Lower lobe of right lung (tissue), 2 donors: ENCODE results near the gene CADM1. TPM values are rescaled to one million over a fixed set of nuclear protein-coding genes. Genes with fewer than 3 reads are reported as not detected.
A peak's percentile ranks its signal among the peaks of the same experiment; 100 is the strongest.

Experiments used
- ATAC-seq, 2 donors: fragments of 200-7000 bp; cut with Tn5 transposase; one replicate each; pipeline ENCODE4 v1.9.1; 2020 to 2022; ENCODE audit warnings: mild to moderate bottlenecking in 2 of 2, moderate library complexity in 2 of 2
- DNase-seq: peaks from one replicate; pipeline ENCODE4 v3.0.0-alpha.2; 2020
- H3K27ac ChIP-seq: fragments of 200-600 bp; one replicate; pipeline ENCODE4 v1.8.0; 2022
- H3K27me3 ChIP-seq: fragments of 200-600 bp; one replicate; pipeline ENCODE4 v1.8.0; 2022; ENCODE audit warnings: low read depth
- H3K36me3 ChIP-seq: fragments of 200-600 bp; one replicate; pipeline ENCODE4 v1.8.0; 2022; ENCODE audit warnings: mild to moderate bottlenecking
- H3K4me1 ChIP-seq: fragments of 200-600 bp; one replicate; pipeline ENCODE4 v1.8.0; 2022
- H3K4me3 ChIP-seq: fragments of 200-600 bp; one replicate; pipeline ENCODE4 v1.8.0; 2022; ENCODE audit warnings: mild to moderate bottlenecking
- H3K9me3 ChIP-seq: fragments of 200-600 bp; one replicate; pipeline ENCODE4 v1.8.0; 2022
- intact Hi-C: fragments of 100-400 bp; cut with DNase I; formaldehyde crosslinking; loops from one replicate; pipeline ENCODE4 v1.11.0; 2022
- total RNA-seq: library from RNA; stranded (reverse); fragmentation: NEBNext Ultra II Directional; extraction: Animal tissue kit (Norgen Biotek cat#: 25700); gene quantifications from one replicate; pipeline ENCODE4 v1.2.1, GENCODE V29; 2021
- TF ChIP-seq, protein P1 (sequence below): fragments of 200-600 bp; IDR thresholded peaks from one replicate; pipeline ENCODE4 v1.8.0; 2022; ENCODE audit warnings: antibody characterized with exemption, mild to moderate bottlenecking
- donor health status: DM: no; HTN: yes; CAD: no; lungs with severe emphysema.

CADM1 gene
- total RNA-seq, 1 donor from 2014 or later: 149 TPM

DNA sequence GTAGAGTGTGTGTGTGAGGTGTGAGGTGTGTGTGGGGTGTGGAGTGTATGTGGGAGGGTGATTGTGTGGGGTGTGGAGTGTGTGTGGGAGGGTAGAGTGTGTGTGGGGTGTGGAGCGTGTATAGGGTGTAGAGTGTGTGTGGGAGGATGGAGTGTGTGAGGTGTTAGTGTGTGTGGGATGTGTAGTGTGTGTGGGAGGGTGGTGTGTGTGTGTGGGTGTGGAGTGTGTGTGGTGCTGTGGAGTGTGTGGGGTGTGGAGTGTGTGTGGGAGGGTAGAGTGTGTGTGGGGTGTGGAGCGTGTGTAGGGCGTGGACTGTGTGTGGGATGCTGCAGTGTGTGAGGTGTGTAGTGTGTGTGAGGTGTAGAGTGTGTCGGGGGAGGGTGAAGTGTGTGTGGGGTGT is 356.1 kb downstream of the CADM1 start:
- H3K9me3 ChIP-seq: no peaks in the 10 kb centered on the region
- TF ChIP-seq, protein P1, sequence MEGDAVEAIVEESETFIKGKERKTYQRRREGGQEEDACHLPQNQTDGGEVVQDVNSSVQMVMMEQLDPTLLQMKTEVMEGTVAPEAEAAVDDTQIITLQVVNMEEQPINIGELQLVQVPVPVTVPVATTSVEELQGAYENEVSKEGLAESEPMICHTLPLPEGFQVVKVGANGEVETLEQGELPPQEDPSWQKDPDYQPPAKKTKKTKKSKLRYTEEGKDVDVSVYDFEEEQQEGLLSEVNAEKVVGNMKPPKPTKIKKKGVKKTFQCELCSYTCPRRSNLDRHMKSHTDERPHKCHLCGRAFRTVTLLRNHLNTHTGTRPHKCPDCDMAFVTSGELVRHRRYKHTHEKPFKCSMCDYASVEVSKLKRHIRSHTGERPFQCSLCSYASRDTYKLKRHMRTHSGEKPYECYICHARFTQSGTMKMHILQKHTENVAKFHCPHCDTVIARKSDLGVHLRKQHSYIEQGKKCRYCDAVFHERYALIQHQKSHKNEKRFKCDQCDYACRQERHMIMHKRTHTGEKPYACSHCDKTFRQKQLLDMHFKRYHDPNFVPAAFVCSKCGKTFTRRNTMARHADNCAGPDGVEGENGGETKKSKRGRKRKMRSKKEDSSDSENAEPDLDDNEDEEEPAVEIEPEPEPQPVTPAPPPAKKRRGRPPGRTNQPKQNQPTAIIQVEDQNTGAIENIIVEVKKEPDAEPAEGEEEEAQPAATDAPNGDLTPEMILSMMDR: no peak
- intact Hi-C loops: no loop called here

DNA sequence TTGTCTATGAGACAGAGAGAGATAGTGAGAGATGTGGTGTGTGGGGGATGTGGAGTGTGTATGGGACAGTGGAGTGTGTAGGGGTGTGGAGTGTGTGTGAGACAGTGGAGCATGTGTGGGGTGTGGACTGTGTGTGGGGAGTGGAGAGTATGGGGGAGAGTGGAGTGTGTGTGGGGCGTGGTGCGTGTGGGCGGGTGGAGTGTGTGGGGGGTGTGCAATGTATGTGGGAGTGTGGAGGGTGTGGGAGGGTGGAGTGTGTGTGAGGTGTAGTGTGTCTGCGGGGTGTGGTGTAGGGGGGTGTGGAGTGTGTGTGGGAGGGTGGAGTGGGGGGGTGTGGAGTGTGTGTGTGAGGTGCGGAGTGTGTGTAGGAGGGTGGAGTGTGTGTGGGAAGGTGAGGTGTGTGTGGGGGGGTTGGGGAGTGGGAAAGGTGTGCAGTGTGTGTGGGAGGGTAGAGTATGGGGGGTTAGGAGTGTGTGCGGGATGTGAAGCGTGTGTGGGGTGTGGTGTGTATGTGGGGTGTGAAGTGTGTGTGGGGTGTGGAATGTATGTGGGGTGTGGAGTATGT is 356.9 kb downstream of the CADM1 start:
- intact Hi-C loops: no loop called here
- TF ChIP-seq, protein P1: no peak
- no peaks in the 10 kb centered on the region for H3K9me3 ChIP-seq
- H3K27me3 ChIP-seq: peaks cover 12% of the 10 kb centered on the region
- no peak overlapping the region for H3K4me3 ChIP-seq
- H3K36me3 ChIP-seq: no peaks in the 10 kb centered on the region
- H3K4me1 ChIP-seq: no peaks in the 10 kb centered on the region
- ATAC-seq: peak in 1 of 2 donors; percentile 5
- no peak for DNase-seq
- H3K27ac ChIP-seq: no peak overlapping the region

More for the DNA sequence above, 356.1 kb downstream of the CADM1 start:
- peaks cover 7% of the 10 kb centered on the region for H3K27me3 ChIP-seq
- no peak for DNase-seq
- no peak for ATAC-seq
- no peaks in the 10 kb centered on the region for H3K4me1 ChIP-seq
- no peaks in the 10 kb centered on the region for H3K36me3 ChIP-seq
- no peak overlapping the region for H3K27ac ChIP-seq
- H3K4me3 ChIP-seq: no peak overlapping the region

DNA sequence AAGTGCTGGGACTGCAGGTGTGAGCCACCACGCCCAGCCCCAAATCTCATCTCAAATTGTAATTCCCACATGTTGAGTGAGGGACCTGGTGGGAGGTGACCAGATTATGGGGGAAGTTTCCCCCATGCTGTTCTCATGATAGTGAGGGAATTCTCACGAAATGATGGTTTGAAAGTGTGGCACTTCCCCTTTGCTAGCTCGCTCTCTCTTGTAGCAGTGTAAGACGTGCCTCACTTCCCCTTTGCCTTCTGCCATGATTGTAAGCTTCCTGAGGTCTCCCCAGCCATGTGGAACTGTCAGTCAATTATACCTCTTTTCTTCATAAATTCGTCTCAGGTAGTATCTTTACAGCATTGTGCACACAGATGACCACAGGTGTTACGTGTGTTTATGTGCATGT is 357.8 kb downstream of the CADM1 start:
- no peaks in the 10 kb centered on the region for H3K9me3 ChIP-seq
- no peak overlapping the region for H3K27ac ChIP-seq
- ATAC-seq (no peak), DNase-seq (no peak)
- H3K36me3 ChIP-seq: no peaks in the 10 kb centered on the region
- peaks cover 12% of the 10 kb centered on the region for H3K27me3 ChIP-seq
- H3K4me1 ChIP-seq: no peaks in the 10 kb centered on the region
- intact Hi-C loops: no loop called here
- no peak overlapping the region for H3K4me3 ChIP-seq
- TF ChIP-seq, protein P1: no peak

DNA sequence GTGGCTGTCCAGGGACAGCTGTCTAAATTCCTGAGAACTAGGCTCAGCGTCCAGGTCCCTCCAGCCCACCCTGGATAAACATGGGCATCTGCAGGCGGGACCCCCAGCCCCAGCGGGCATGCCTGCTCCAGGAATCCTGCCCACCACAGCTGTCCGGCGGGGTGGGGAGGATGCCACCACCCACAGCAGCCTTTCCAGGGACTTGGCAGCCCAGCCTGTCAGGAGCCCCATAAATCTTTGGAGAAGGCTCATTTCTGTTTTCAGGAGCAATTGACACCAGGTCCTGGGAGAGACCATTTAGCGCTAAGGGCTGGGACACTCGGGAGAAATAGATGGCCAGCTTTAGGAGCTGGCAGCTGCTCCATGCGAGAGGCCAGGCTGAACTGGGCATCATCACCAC is 358.9 kb downstream of the CADM1 start:
- H3K36me3 ChIP-seq: no peaks in the 10 kb centered on the region
- intact Hi-C loops: no loop called here
- H3K4me3 ChIP-seq: no peak overlapping the region
- ATAC-seq: no peak
- H3K27me3 ChIP-seq: peaks cover 12% of the 10 kb centered on the region
- H3K27ac ChIP-seq: no peak overlapping the region
- H3K4me1 ChIP-seq: no peaks in the 10 kb centered on the region
- TF ChIP-seq, protein P1: no peak
- DNase-seq: no peak
- H3K9me3 ChIP-seq: no peaks in the 10 kb centered on the region

GRCh38 chr11:115144914-115145313 is 359.3 kb downstream of the CADM1 start:
- TF ChIP-seq, protein P1: no peak
- intact Hi-C loops: no loop called here
- Histone ChIP-seq H3K36me3 (no peaks in the 10 kb centered on the region), H3K27ac (no peak overlapping the region), H3K9me3 (no peaks in the 10 kb centered on the region), H3K27me3 (peaks cover 12% of the 10 kb centered on the region), H3K4me3 (no peak overlapping the region), H3K4me1 (no peaks in the 10 kb centered on the region)
- no peak for DNase-seq
- ATAC-seq: no peak
